ENCODE data around the gene ADRA1B.

- TF ChIP-seq POLR2A (IDR thresholded peaks at IDR 0.05; ENCODE audit: low read depth, low read length) (no peak), CTCF (IDR thresholded peaks at IDR 0.05; ENCODE audit: extremely low read depth in 1 of 2, insufficient read depth in 1 of 2, low read depth in 1 of 2, low read length in 2 of 2) (no peak), POLR2AphosphoS5 (IDR thresholded peaks at IDR 0.05; ENCODE audit: insufficient read depth, low read depth, low read length) (no peak), EZH2 (IDR thresholded peaks at IDR 0.05; ENCODE audit: borderline replicate concordance, low read depth, low read length, severe bottlenecking) (no peak), FOS (IDR thresholded peaks at IDR 0.05; ENCODE audit: borderline replicate concordance, insufficient read depth, low read length) (no peak)
These were observed 8.3 kb upstream of the ADRA1B start for GRCh38 chr5:159907689-159908590.
